Activated naive CD4-positive, alpha-beta T cell treated with Interleukin-2 at 50 U/mL for 16 hours (primary cell): Measurements from ENCODE around the gene GMPR.

ENCODE experiments used
- DNase-seq: peaks from one replicate; pipeline ENCODE4 v3.0.0-alpha.2; 2020

Gene GMPR

DNA sequence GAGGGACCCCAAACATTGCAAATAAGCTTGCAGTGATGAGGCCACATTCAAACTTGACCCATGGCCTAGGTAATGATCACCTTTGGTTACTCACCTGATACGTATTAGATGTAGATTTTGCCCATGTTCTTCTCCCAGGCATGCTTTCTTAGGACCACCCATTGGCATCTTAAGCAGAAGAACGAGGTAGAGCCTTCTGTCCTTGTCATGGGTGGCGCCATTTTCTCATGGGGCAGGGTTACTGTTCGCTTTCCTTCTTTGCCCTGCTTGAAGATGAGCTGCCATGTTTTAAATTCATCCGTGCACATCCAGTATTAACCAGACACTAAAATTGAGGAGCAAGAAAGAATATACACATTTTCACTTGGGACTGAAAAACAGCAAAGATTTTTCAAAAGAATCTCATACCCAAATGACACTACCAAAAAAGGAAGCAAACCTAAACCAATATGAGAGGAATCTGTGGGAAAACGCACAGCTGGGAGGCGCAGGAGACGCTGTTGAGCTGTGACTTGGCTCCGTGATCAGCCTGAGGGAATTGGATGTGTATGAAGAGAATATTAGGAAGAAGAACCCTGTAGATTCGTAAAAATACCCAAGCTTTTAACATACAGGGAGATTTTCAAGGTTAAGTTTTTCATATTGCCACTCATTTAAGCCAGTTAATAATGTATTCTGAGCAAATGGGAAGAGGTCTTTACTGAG lies 36.6 kb downstream of the GMPR start:
- DNase-seq = no peak

- DNase-seq = no peak
Observed at GRCh38 chr6:16277101-16277981, 39.0 kb downstream of the GMPR start.

DNA sequence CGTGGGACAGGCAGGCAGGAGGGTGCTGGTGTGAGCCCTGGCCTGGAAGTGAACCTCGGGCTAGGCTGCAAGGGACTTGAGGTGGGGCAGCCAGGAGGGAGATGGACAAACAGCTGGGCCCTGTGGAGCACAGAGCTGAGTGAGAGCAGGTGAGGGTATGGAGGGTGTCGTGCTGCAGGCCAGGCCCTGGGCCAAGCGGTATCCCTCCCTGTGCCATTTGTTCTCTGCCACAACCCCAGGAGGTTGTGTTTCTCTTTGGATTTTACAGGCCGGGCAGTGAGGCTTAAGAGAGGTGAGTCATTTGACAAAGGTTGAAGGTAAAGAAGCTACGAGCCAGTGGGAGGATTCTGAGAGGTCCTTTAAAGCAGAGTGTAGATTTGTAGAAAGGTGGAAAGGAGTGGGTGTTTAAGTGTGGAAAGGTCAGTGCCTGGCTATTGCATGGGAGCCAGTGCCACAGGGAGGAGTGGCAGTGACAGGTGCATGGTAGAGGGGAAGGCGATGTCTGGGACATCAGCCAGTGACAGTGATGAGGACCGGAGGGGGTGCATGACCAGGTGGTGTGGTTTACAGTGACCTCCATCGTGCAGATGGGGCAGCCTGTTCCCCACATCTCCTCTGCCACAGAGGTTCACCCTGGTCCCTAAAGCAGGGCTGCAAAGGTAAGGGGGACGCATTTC lies 39.8 kb downstream of the GMPR start:
- no peak for DNase-seq

DNA sequence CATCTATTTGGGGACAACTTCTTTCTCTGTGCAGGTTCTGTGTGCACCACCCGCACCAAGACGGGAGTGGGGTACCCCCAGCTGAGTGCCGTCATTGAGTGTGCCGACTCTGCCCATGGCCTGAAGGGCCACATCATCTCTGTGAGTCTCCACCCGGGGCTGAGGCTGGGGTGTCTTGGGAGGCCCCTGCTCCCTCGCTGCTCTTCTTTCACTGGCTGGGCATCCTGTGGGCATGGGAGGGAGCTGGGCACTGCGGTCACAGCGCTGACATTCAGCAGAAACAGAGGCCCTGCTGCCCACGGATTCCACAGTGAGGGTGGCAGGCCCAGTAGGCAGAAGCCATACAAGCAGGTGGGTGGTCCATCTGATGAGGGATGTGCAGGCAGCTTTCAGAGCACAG lies 40.4 kb downstream of the GMPR start:
- no peak for DNase-seq

GRCh38 chr6:16279243-16279642 lies 40.9 kb downstream of the GMPR start:
- DNase-seq = no peak

DNA sequence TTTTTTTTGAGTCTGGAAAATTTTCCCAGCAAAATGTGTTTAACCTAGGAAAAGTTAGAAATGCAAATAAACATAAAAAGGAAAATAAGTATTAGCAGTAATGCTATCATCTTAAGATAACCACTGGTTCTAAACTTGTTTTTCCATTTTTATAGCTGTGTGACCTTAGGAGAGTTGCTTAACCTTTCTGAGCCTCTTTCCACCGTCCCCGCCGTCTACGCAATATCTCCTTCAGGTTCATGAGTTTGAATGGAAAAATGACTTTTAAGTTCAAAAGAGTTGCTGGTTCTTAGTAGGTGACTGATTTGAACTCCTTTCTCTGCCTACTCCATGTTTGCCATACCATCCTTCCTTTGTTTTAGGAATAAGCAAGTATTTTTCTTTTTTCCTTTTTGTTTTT lies 44.0 kb downstream of the GMPR start:
- no peak for DNase-seq

DNA sequence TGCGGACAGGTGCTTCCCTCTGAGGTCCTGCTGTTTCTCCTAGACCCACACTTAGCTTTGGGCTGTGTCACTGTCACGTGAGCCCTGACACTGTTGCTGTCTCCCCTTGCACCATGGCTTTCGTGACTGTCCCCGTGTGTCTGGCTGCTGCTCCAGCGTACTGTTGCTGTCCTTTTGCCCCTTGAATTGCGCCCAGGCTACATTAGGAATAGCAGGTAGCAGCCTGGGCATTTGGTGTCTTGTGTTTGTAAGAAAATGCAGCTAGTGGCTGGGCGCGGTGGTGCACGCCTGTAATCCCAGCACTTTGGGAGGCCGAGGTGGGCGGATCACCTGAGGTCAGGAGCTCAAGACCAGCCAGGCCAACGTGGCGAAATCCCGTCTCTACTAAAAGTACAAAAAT lies 46.1 kb downstream of the GMPR start:
- DNase-seq = no peak

GRCh38 chr6:16285467-16286150 lies 47.2 kb downstream of the GMPR start:
- no peak for DNase-seq

DNA sequence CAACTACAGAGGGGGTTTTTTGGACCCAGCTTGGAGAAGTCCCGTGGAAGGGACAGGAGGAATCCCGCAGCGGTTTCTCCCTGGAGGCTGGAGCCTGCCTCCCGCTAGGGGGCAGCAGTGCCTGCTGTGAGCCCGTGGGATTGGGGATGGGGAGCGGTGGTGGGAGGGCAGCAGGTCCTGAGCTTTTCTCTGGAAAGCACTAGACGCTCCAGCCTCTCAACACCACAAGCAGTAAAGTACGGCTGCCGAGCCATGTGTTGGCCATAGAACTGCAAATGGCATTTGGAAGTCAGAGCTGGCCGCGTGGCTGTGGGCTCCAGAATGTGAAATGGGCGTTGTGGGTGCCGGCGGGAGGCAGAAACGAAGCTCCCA lies 47.8 kb downstream of the GMPR start:
- DNase-seq = peak; percentile 29

DNA sequence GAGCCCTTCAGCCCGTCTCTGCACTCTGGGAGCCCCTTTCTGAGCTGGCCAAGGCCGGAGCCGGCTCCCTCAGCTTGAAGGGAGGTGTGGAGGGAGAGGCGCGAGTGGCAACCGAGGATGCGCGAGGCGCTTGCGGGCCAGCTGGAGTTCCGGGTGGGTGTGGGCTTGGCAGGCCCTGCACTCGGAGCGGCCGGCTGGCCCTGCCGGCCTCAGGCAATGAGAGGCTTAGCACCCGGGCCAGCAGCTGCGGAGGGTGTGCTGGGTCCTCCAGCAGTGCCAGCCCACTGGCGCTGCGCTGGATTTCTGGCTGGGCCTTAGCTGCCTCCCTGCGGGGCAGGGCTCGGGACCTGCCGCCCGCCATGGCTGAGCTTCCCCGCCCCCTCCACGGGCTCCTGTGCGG lies 49.8 kb downstream of the GMPR start:
- no peak for DNase-seq

GRCh38 chr6:16291739-16292138 lies 53.4 kb downstream of the GMPR start:
- DNase-seq = no peak

GRCh38 chr6:16292432-16292831 lies 54.0 kb downstream of the GMPR start:
- no peak for DNase-seq

DNA sequence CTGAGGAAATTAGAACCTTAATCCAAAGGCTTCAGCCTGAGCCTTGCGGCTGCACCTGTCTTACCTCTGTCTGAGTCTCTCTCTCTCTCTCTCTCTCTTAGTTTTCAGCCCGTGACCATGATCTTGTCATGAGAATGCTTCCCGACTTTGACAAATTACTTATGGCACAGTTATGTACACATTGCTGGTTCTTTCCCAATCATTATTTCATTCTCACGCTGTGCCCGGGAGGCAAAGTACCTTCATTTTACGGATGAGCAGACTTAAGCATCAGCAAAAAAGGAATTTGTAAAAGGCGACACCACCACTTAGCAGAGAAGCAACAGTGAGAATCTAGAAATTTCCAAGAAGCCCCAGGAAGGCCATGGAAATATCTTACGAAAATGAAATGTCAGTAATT lies 54.6 kb downstream of the GMPR start:
- DNase-seq = no peak

GRCh38 chr6:16294371-16294770 lies 56.0 kb downstream of the GMPR start:
- DNase-seq = no peak

GRCh38 chr6:16295060-16295459 lies 56.7 kb downstream of the GMPR start:
- no peak for DNase-seq

- no peak for DNase-seq
Observed at GRCh38 chr6:16295471-16295870, 57.1 kb downstream of the GMPR start.

GRCh38 chr6:16296061-16296670 lies 57.8 kb downstream of the GMPR start:
- DNase-seq = no peak

- DNase-seq = no peak
Observed at GRCh38 chr6:16299861-16300260, 61.5 kb downstream of the GMPR start.

- no peak for DNase-seq
Observed at GRCh38 chr6:16301511-16301910, 63.1 kb downstream of the GMPR start.

DNA sequence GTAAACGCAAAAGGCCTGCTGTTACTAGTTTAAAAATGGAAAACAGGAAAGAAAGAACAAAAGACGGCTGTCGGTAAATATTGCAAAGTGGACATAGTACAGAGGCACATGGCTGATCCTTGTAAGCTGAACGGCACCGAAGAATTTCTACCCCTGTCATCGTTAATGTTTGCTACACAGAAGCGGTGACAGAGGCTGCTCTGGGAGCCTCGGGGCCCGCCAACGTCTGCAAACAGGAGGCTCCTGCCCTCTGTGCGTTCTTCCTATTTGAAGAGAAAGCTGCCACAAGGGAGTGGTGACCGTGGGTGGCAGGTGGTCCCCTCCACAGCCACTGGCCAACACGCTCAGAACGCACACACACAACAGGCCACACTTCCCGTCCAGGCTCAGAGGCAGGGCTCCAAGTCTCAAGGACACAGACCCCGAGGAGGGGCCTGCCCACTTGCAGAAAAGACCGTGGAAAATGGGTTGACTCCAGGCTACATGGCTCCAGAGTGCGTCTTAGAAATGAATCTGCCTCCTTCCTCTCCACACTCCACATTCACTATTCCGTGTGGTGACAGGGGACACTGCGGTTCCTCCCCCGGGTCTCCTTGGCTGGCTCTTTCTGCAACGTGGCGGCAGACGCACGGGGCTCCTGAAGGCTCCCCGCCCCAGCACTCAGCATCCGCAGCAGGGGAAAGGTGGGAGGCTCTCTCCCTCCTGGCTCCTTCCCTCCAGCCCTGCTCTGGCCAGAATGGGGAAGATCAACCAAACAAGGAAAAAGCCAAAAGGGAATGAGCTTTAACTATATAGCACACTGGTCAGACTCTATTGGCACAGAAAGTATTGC lies 64.5 kb downstream of the GMPR start:
- DNase-seq = no peak

DNA sequence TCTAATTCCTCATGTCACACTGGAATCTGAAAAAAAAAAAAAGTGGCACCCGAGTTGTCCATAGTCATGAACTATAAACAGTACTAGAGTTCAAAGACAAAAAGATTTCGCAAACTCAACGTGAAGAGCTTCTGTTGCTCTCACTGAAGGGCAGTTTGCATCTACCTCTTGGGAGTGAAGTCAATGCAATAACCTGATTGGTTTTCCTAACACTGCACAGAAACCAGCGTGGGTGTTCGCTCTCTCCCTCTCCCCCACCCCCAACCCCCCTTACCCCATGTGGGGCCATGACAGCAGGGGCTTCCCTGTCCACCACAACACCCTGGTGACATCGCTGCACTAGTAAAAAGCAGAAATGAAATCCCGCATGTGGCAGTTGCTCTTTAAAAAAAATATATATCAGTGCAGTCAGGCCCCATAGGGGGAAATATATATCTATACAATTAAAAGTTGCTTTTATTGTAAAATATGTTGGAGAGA lies 66.9 kb downstream of the GMPR start:
- DNase-seq = no peak

DNA sequence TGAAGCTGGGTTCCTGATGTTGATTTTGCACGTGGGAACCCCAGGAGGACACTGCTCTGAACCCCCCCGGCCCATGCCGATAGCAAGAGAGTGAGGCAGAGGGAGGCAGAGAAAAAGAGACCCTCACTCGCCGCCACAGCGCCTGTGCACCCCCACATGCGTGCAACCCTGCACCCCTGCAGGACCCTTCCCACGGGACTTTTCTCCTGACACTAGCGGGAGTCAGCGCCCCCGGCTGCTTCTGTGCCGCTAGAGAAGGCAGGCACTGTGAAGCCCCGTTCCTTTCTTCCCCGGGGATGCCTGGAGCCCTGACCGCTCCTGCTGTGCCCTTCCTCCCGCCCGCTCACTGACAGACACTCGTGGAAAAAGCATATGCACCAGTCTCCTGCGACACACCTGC lies 67.4 kb downstream of the GMPR start:
- no peak for DNase-seq
